Gastroesophageal sphincter (tissue), 4 donors: ENCODE results near the gene DRGX. TPM values are rescaled to one million over a fixed set of nuclear protein-coding genes. Genes with fewer than 3 reads are reported as not detected.

Experiments used
- ATAC-seq: fragments of 150-250 bp; one replicate; pipeline ENCODE4 v1.9.1; 2016; ENCODE audit warnings: mild to moderate bottlenecking, moderate library complexity
- H3K27ac ChIP-seq, 4 donors: fragments of 200-600 bp; sonication (generic) in 3 of 4; 1 replicate in 3 of 4; 2 replicates in 1 of 4; pipeline ENCODE4 v1.5.1; 2016 to 2019
- H3K27me3 ChIP-seq: fragments of 200-600 bp; sonication (generic); one replicate; pipeline ENCODE4 v1.5.1; 2019
- H3K36me3 ChIP-seq, 2 donors: fragments of 200-600 bp; sonication (generic); one replicate each; pipeline ENCODE4 v1.5.1; 2019; ENCODE audit warnings: control low read depth in 1 of 2
- H3K4me1 ChIP-seq, 3 donors: fragments of 200-600 bp; sonication (generic); 1 replicate in 2 of 3; 2 replicates in 1 of 3; pipeline ENCODE4 v1.5.1; 2016 to 2019; ENCODE audit warnings: control low read depth in 2 of 3
- H3K4me3 ChIP-seq, 2 donors: fragments of 200-600 bp; sonication (generic); one replicate each; pipeline ENCODE4 v1.5.1; 2019; ENCODE audit warnings: mild to moderate bottlenecking in 1 of 2, moderate library complexity in 1 of 2
- H3K9me3 ChIP-seq, 3 donors: fragments of 200-600 bp; sonication (generic); one replicate each; pipeline ENCODE4 v1.5.1; 2017 to 2019; ENCODE audit warnings: control low read depth in 2 of 3
- CTCF ChIP-seq, 4 experiments: fragments of 200-600 bp in 2 of 4; fragments of 450-650 bp in 2 of 4; sonication (generic) in 1 of 4; IDR thresholded peaks; one replicate each; pipeline ENCODE4 v1.5.1; 2017 to 2019; ENCODE audit warnings: antibody characterized with exemption in 4 of 4, mild to moderate bottlenecking in 2 of 4, moderate library complexity in 2 of 4
- EP300 ChIP-seq: sonication (generic); formaldehyde crosslinking; IDR thresholded peaks from one replicate; pipeline ENCODE4 v1.6.1; 2017; ENCODE audit warnings: antibody characterized with exemption, mild to moderate bottlenecking
- POLR2A ChIP-seq, 2 donors: fragments of 450-650 bp; IDR thresholded peaks; one replicate each; pipeline ENCODE4 v1.6.1; 2017; ENCODE audit warnings: antibody characterized with exemption in 2 of 2, mild to moderate bottlenecking in 2 of 2, moderate library complexity in 1 of 2
- POLR2AphosphoS5 ChIP-seq: sonication (generic); formaldehyde crosslinking; IDR thresholded peaks from one replicate; pipeline ENCODE4 v1.6.1; 2017; ENCODE audit warnings: antibody characterized with exemption
- WGBS, 2 donors: methylation state at CpG; one replicate each; pipeline ENCODE4 v1.1.5; 2018; ENCODE audit warnings: low coverage in 1 of 2; 5-methylcytosine and 5-hydroxymethylcytosine counted together
- total RNA-seq, 4 donors: library from RNA; depleted of rRNA; stranded (reverse); fragments of >200 nt; gene quantifications; one replicate each; pipeline ENCODE4 v1.1.0, GENCODE V29; 2016

DRGX gene
- total RNA-seq, 4 donors from 2014 or later, result not detected

GRCh38 chr10:49379596-49380410, 16.1 kb downstream of the DRGX start:
- H3K27me3 ChIP-seq, result peaks cover 37% of the 10 kb centered on the region
- H3K36me3 ChIP-seq, result no peaks in the 10 kb centered on the region
- no peak for ATAC-seq
- H3K27ac ChIP-seq, result no peak overlapping the region
- H3K4me1 ChIP-seq, result no peaks in the 10 kb centered on the region
- no peaks in the 10 kb centered on the region for H3K9me3 ChIP-seq
- TF ChIP-seq CTCF (IDR thresholded peaks at IDR 0.05) (no peak), POLR2A (IDR thresholded peaks at IDR 0.05) (no peak), EP300 (no peak), POLR2AphosphoS5 (no peak)
- no peak overlapping the region for H3K4me3 ChIP-seq
- WGBS, 2 donors, result 50 to 60% methylated on average over 3 to 5 of the region's 13 CpGs

GRCh38 chr10:49377256-49377655, 18.6 kb downstream of the DRGX start:
- H3K27me3 ChIP-seq, result peaks cover 30% of the 10 kb centered on the region
- no peaks in the 10 kb centered on the region for H3K4me1 ChIP-seq
- H3K4me3 ChIP-seq, result no peak overlapping the region
- no peak overlapping the region for H3K27ac ChIP-seq
- ATAC-seq, result no peak
- H3K36me3 ChIP-seq, result no peaks in the 10 kb centered on the region
- no peaks in the 10 kb centered on the region for H3K9me3 ChIP-seq
- 73 to 76% methylated on average over 3 to 4 of the region's 4 CpGs for WGBS, 2 donors
- TF ChIP-seq POLR2A (IDR thresholded peaks at IDR 0.05), result no peak
- no peak for TF ChIP-seq CTCF (IDR thresholded peaks at IDR 0.05)
- no peak for TF ChIP-seq POLR2AphosphoS5
- no peak for TF ChIP-seq EP300

GRCh38 chr10:49375611-49376010, 20.3 kb downstream of the DRGX start:
- H3K4me3 ChIP-seq, result no peak overlapping the region
- no peak overlapping the region for H3K27ac ChIP-seq
- ATAC-seq, result no peak
- H3K27me3 ChIP-seq, result peaks cover 22% of the 10 kb centered on the region
- 50 to 90% methylated on average over 1 to 2 of the region's 3 CpGs for WGBS, 2 donors
- TF ChIP-seq POLR2AphosphoS5 (no peak), EP300 (no peak)
- H3K4me1 ChIP-seq, result no peaks in the 10 kb centered on the region
- no peaks in the 10 kb centered on the region for H3K9me3 ChIP-seq
- no peaks in the 10 kb centered on the region for H3K36me3 ChIP-seq

- ATAC-seq, result no peak
- Histone ChIP-seq H3K27me3 (peaks cover 22% of the 10 kb centered on the region), H3K36me3 (no peaks in the 10 kb centered on the region), H3K27ac (no peak overlapping the region), H3K4me3 (no peak overlapping the region), H3K4me1 (no peaks in the 10 kb centered on the region), H3K9me3 (no peaks in the 10 kb centered on the region)
- WGBS, 2 donors, result 63 to 78% methylated on average over 5 of the region's 5 CpGs
- TF ChIP-seq POLR2AphosphoS5 (no peak), EP300 (no peak), CTCF (IDR thresholded peaks at IDR 0.05) (no peak), POLR2A (IDR thresholded peaks at IDR 0.05) (no peak)
These were observed 21.1 kb downstream of the DRGX start for GRCh38 chr10:49374740-49375139.

- H3K4me1 ChIP-seq, result no peaks in the 10 kb centered on the region
- 81 to 86% methylated on average over 5 of the region's 5 CpGs for WGBS, 2 donors
- no peak for TF ChIP-seq POLR2A (IDR thresholded peaks at IDR 0.05)
- TF ChIP-seq EP300, result no peak
- no peaks in the 10 kb centered on the region for H3K36me3 ChIP-seq
- no peaks in the 10 kb centered on the region for H3K9me3 ChIP-seq
- H3K27me3 ChIP-seq, result peaks cover 22% of the 10 kb centered on the region
- no peak overlapping the region for H3K27ac ChIP-seq
- H3K4me3 ChIP-seq, result no peak overlapping the region
- no peak for ATAC-seq
These were observed 22.5 kb downstream of the DRGX start for GRCh38 chr10:49373361-49373760.

- ATAC-seq, result no peak
- WGBS, 2 donors, result 67 to 77% methylated on average over 2 to 3 of the region's 3 CpGs
- TF ChIP-seq POLR2AphosphoS5 (no peak), EP300 (no peak), POLR2A (IDR thresholded peaks at IDR 0.05) (no peak), CTCF (IDR thresholded peaks at IDR 0.05) (no peak)
- Histone ChIP-seq H3K9me3 (no peaks in the 10 kb centered on the region), H3K36me3 (no peaks in the 10 kb centered on the region), H3K4me3 (no peak overlapping the region), H3K27ac (no peak overlapping the region), H3K4me1 (no peaks in the 10 kb centered on the region), H3K27me3 (peaks cover 23% of the 10 kb centered on the region)
These were observed 23.9 kb downstream of the DRGX start for GRCh38 chr10:49371967-49372366.
